GM23338 (cell line): ENCODE results near the gene MSN. TPM values are rescaled to one million over a fixed set of nuclear protein-coding genes. Genes with fewer than 3 reads are reported as not detected.

Source experiments
- ATAC-seq: fragments of 200-7000 bp; cut with Tn5 transposase; 3 replicates; pipeline ENCODE4 v1.9.1; 2020
- DNase-seq: peaks from one replicate; pipeline ENCODE4 v3.0.0-alpha.2; 2015; ENCODE audit warnings: low spot score
- H2AFZ ChIP-seq: fragments of 200-600 bp; sonication (generic); 2 replicates; pipeline ENCODE4 v1.8.0; 2016; ENCODE audit warnings: antibody characterized with exemption, mild to moderate bottlenecking, moderate library complexity
- H3F3A ChIP-seq: fragments of 200-600 bp; sonication (generic); replicated peaks from 2 replicates; pipeline ENCODE4 v1.8.0; 2017; ENCODE audit warnings: antibody characterized with exemption, mixed run types, low read depth
- H3K27ac ChIP-seq: fragments of 200-600 bp; sonication (generic); 2 replicates; pipeline ENCODE4 v1.6.1; 2016; ENCODE audit warnings: low read depth
- H3K27me3 ChIP-seq: fragments of 200-600 bp; sonication (generic); 2 replicates; pipeline ENCODE4 v1.8.0; 2016; ENCODE audit warnings: mild to moderate bottlenecking, mixed run types, moderate library complexity; ENCODE audit not compliant: insufficient read depth
- H3K36me3 ChIP-seq: fragments of 200-600 bp; sonication (generic); 2 replicates; pipeline ENCODE4 v1.8.0; 2016; ENCODE audit warnings: mild to moderate bottlenecking; ENCODE audit not compliant: insufficient read depth
- H3K4me1 ChIP-seq: fragments of 200-600 bp; sonication (generic); 2 replicates; pipeline ENCODE4 v1.8.0; 2016; ENCODE audit warnings: mild to moderate bottlenecking, moderate library complexity; ENCODE audit not compliant: insufficient read depth
- H3K4me2 ChIP-seq: fragments of 200-600 bp; sonication (generic); 2 replicates; pipeline ENCODE4 v1.7.1; 2017; ENCODE audit warnings: mixed run types
- H3K4me3 ChIP-seq: fragments of 200-600 bp; sonication (generic); 2 replicates; pipeline ENCODE4 v1.6.1; 2016; ENCODE audit warnings: mixed run types
- H3K79me2 ChIP-seq: fragments of 200-600 bp; sonication (generic); replicated peaks from 2 replicates; pipeline ENCODE4 v1.8.0; 2017; ENCODE audit warnings: mild to moderate bottlenecking; ENCODE audit not compliant: insufficient read depth
- H3K9me2 ChIP-seq: fragments of 200-600 bp; sonication (generic); 2 replicates; pipeline ENCODE4 v1.8.0; 2017; ENCODE audit not compliant: insufficient read depth
- H4K20me1 ChIP-seq: fragments of 200-600 bp; sonication (generic); replicated peaks from 2 replicates; pipeline ENCODE4 v1.8.0; 2017; ENCODE audit warnings: mild to moderate bottlenecking; ENCODE audit not compliant: insufficient read depth
- H3K27ac Mint-ChIP-seq: 2 replicates; pipeline ENCODE4 v1.8.0; 2020; ENCODE audit warnings: inconsistent platforms, mild to moderate bottlenecking, moderate library complexity, mixed read lengths
- H3K27me3 Mint-ChIP-seq: 3 replicates; pipeline ENCODE4 v1.8.0; 2022; ENCODE audit warnings: low read depth, mild to moderate bottlenecking, moderate library complexity, mixed read lengths, inconsistent platforms; ENCODE audit not compliant: insufficient read depth, poor library complexity
- H3K36me3 Mint-ChIP-seq: 3 replicates; pipeline ENCODE4 v1.8.0; 2021; ENCODE audit warnings: low read depth, mild to moderate bottlenecking, inconsistent platforms, moderate library complexity, mixed read lengths
- H3K4me1 Mint-ChIP-seq: 3 replicates; pipeline ENCODE4 v1.8.0; 2020; ENCODE audit warnings: mild to moderate bottlenecking, inconsistent platforms, mixed read lengths
- H3K4me3 Mint-ChIP-seq: 3 replicates; pipeline ENCODE4 v1.8.0; 2021; ENCODE audit warnings: moderate library complexity, mild to moderate bottlenecking, inconsistent platforms, mixed read lengths
- H3K9me3 Mint-ChIP-seq: 3 replicates; pipeline ENCODE4 v1.8.0; 2020; ENCODE audit warnings: moderate library complexity, mild to moderate bottlenecking, inconsistent platforms, mixed read lengths
- CREB1 ChIP-seq: fragments of 250-450 bp; sonication (Bioruptor Pico); IDR thresholded peaks from 2 replicates; pipeline ENCODE4 v1.5.0; 2020; ENCODE audit warnings: low read depth, mild to moderate bottlenecking, moderate library complexity
- EZH2 ChIP-seq: fragments of 200-600 bp; sonication (generic); IDR thresholded peaks from one replicate; pipeline ENCODE4 v1.8.0; 2017; ENCODE audit warnings: antibody characterized with exemption, mild to moderate bottlenecking, low read depth; ENCODE audit not compliant: unreplicated experiment
- JUNB ChIP-seq: IDR thresholded peaks from one replicate; pipeline ENCODE4 v1.6.1; 2016; ENCODE audit warnings: antibody characterized with exemption; ENCODE audit not compliant: unreplicated experiment
- NANOG ChIP-seq: IDR thresholded peaks from 2 replicates; pipeline ENCODE4 v1.6.1; 2016; ENCODE audit warnings: antibody characterized with exemption, borderline replicate concordance
- ZNF462 ChIP-seq: fragments of 250-450 bp; sonication (Bioruptor Pico); IDR thresholded peaks from 2 replicates; pipeline ENCODE4 v1.5.0; 2020; ENCODE audit warnings: mild to moderate bottlenecking, moderate library complexity
- polyA plus RNA-seq: library from polyadenylated mRNA; unstranded; fragments of >200 nt; fragmentation: Nextera tagmentation; extraction: Ambion mirVana; gene quantifications from 2 replicates; pipeline ENCODE4 v1.2.1, GENCODE V29; 2016
- total RNA-seq: library from RNA; depleted of rRNA; stranded (reverse); fragments of >200 nt; shearing (Covaris generic); gene quantifications from 2 replicates; pipeline ENCODE4 v1.2.3, GENCODE V29; 2014
- TF ChIP-seq, protein P1 (sequence below), 2 experiments: fragments of 200-600 bp in 1 of 2; sonication (generic) in 1 of 2; conservative IDR thresholded peaks; 2 replicates each; pipeline versions ENCODE4 v1.5.1 to v1.6.1; 2016 to 2017; ENCODE audit warnings: antibody characterized with exemption in 2 of 2, low read depth in 2 of 2, mild to moderate bottlenecking in 2 of 2, moderate library complexity in 1 of 2

MSN gene
- total and polyA plus RNA-seq, 2 experiments from 2014 or later = 49.2 to 120 TPM

DNA sequence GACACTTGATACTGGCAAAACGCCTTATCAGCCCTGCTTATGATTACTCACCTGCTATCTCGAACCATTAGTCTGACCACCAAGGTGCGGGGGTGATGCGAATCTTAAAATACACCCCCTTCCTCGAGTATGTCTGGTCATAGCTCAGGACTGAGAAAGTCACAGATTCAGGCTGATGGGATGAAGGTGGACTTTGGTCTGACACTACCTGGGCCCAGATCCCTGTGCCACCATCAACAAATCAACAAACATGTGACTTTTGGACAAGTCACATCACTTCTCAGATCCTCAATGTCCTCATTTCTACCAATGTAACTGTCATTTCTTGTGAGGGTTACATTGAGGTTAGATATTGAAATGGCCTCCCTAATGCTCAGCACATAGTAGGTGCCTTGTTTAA, 9.8 kb upstream of the MSN start (continued):
- TF ChIP-seq ZNF462 (CRISPR knock-in tag) (no peak), JUNB (no peak)

DNA sequence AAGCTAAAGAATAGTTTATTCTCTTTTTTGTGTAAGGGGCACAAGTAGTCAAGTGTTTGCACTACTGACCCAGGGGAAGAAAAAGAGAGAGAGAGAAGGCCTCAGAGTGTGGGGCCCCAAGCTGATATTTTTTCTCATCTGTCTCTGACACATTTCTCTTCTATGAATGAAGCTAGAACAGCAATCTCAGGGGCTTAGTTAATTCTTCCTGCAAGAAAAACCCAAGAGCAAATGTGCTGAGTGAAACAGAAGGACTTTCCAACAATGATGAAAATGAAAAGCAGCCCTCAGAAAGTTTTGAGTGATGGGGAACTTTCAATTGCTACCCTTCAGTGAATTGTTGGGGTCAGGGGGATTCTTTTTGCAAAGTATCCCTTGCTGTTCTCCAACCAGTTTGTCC, 9.2 kb upstream of the MSN start:
- Mint-ChIP-seq H3K9me3 (0 out of 3 replicates have a peak, but pooled peaks cover 2% of the 10 kb centered on the region), H3K27ac (no peak overlapping the region), H3K4me3 (no peak overlapping the region), H3K36me3 (no peaks in the 10 kb centered on the region), H3K27me3 (peaks cover 4% of the 10 kb centered on the region), H3K4me1 (peaks cover 2% of the 10 kb centered on the region; the same call in 1 of the 3 replicates)
- Histone ChIP-seq H3K4me3 (no peak overlapping the region), H3K27me3 (no peaks in the 10 kb centered on the region), H4K20me1 (no peaks in the 10 kb centered on the region), H3F3A (no peaks in the 10 kb centered on the region), H3K79me2 (no peaks in the 10 kb centered on the region), H3K9me2 (no peaks in the 10 kb centered on the region), H3K4me1 (no peaks in the 10 kb centered on the region), H3K4me2 (no peak overlapping the region), H2AFZ (no peak overlapping the region), H3K27ac (no peak overlapping the region), H3K36me3 (no peaks in the 10 kb centered on the region)
- TF ChIP-seq, protein P1, sequence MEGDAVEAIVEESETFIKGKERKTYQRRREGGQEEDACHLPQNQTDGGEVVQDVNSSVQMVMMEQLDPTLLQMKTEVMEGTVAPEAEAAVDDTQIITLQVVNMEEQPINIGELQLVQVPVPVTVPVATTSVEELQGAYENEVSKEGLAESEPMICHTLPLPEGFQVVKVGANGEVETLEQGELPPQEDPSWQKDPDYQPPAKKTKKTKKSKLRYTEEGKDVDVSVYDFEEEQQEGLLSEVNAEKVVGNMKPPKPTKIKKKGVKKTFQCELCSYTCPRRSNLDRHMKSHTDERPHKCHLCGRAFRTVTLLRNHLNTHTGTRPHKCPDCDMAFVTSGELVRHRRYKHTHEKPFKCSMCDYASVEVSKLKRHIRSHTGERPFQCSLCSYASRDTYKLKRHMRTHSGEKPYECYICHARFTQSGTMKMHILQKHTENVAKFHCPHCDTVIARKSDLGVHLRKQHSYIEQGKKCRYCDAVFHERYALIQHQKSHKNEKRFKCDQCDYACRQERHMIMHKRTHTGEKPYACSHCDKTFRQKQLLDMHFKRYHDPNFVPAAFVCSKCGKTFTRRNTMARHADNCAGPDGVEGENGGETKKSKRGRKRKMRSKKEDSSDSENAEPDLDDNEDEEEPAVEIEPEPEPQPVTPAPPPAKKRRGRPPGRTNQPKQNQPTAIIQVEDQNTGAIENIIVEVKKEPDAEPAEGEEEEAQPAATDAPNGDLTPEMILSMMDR (conservative IDR thresholded peaks at IDR 0.05; ENCODE audit: low read depth in 2 of 2) = no peak
- no peak for TF ChIP-seq NANOG
- TF ChIP-seq CREB1 = no peak
- no peak for TF ChIP-seq EZH2
- no peak for DNase-seq
- ATAC-seq = no peak
